Measurements from ENCODE around the gene COL19A1.
"Not testable (repeated sequence)": the region's sequence is repeated elsewhere in the genome, so short reads cannot be mapped to it uniquely, and the experiment has no call there.

The COL19A1 gene

GRCh38 chr6:69957985-69958559, 91.7 kb downstream of the COL19A1 start:
- in situ Hi-C loops (cut with MboI; ENCODE audit: low sequenced_read_pairs): no loop called here

GRCh38 chr6:69958978-69959377, 92.6 kb downstream of the COL19A1 start:
- in situ Hi-C loops (cut with MboI; ENCODE audit: low sequenced_read_pairs): no loop called here

- in situ Hi-C loops (cut with MboI; ENCODE audit: low sequenced_read_pairs): not testable (repeated sequence)
These were observed 99.6 kb downstream of the COL19A1 start for GRCh38 chr6:69965974-69966373.

DNA sequence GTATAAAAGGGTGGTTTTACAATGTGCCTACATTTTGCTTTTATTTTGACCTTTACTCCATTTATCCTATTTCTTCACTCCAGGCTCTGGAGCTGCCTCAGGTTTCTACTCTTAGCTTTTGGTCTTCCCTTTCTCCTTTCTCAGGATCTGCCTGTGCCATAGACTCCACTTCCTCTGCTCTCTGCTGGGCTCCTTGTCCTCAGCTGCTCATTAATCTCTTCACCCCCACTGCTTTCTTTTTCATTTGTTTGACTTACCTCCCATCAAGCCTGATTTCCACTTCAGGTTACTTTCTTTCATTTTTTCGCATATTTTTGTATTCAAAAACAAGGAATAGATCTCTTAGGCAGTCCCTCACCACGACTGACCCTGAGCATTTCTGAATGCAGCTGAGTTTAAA, 106.8 kb downstream of the COL19A1 start:
- in situ Hi-C loops (cut with MboI; ENCODE audit: low sequenced_read_pairs): no loop called here

DNA sequence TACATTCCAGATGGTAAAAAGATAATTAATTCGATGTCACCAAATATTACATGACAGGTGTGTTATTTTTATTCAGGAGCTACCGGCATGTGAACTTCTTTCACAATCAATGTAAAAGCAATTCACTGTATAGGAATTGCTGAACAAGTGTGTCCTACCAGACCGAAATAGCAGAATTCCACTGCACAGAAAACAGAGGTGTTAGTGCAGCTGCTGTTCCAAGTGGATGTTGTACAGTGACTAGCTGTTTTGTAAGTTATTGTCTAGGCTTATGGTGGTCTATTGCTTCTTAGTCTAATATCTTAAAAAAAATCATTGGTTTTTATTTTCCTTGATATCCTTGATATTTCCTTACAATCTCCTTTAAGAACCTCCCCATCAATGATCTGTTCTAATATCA, 107.4 kb downstream of the COL19A1 start:
- in situ Hi-C loops (cut with MboI; ENCODE audit: low sequenced_read_pairs): no loop called here

- in situ Hi-C loops (cut with MboI; ENCODE audit: low sequenced_read_pairs): no loop called here
These were observed 107.8 kb downstream of the COL19A1 start for GRCh38 chr6:69974193-69974592.

DNA sequence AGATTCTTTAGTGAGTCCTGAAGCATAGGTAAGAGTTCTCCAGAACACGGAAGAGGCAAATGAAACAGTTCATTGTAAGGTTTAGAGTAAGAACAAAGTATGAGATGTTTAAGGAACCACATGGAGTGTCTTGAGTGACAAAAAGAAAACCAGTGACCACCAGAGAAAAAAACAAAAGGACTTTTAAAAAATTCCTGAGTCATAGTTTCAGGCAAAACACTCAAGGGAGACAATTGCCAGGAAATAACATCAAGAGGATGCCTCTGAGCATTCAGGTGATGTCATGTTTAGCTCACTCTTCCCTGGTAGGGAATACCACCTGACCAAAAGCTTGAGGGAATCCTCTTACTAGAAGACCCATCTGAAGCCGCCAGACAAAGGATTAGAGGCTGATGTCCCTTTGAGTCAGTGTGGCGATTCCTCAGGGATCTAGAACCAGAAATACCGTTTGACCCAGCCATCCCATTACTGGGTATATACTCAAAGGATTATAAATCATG, 110.3 kb downstream of the COL19A1 start:
- in situ Hi-C loops (cut with MboI; ENCODE audit: low sequenced_read_pairs): no loop called here

DNA sequence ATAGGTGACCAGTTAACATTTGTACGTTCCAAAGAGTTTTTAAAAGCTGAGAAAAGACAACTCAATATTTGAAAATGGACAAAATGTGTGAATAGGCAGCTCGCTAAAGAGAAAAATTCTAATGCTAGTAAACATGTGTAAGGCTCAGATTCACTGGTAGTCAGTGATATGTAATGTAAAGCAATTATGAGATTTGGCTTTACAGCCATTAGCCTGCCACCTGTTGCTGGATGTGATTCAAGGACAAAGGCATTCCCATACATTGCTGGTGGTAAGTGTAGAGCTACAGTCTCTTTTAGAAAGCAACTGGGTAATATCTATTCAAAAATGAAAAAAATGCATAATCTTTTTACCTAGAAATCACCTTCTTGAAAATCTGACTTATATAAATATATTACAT, 114.3 kb downstream of the COL19A1 start:
- in situ Hi-C loops (cut with MboI; ENCODE audit: low sequenced_read_pairs): no loop called here

DNA sequence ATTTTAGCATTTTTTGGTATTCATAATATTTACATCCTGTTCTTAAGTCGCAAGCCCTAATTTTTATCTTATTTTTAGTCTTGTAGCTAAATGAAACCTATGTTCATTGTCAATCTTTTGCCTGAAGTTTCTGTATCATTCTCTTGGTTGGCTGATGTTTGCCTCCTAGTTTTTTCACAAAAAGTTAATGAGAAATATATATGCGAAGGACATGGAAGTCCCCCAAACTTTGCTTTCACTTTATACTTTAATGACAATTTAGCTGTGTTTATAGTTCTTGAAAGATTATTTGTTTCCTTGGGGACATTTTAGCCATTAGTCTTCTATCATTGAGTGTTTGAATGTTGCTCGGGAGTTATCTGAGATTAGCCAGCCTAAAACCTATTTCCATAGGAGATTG, 118.2 kb downstream of the COL19A1 start:
- in situ Hi-C loops (cut with MboI; ENCODE audit: low sequenced_read_pairs): no loop called here

- in situ Hi-C loops (cut with MboI; ENCODE audit: low sequenced_read_pairs): no loop called here
These were observed 118.8 kb downstream of the COL19A1 start for GRCh38 chr6:69985180-69985579.

DNA sequence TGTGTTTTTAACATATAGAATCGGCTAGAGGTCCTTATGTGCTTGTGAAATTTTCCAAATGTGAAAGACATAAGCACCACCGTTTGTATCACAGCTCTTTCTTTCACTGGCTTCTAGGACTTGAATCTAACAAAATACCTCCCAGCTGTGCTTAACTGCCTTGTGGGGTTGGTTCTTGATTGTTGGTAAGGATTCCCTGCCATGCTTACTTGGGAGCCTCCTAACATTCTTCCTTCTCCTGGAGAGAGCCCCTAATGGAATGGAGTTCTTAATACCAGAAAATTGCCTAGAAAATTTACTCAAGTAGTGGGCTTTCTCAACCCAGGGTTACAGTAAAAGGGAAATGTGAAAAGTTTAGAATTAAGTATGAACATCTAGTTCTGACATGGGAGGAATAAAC, 121.2 kb downstream of the COL19A1 start:
- in situ Hi-C loops (cut with MboI; ENCODE audit: low sequenced_read_pairs): no loop called here

GRCh38 chr6:69988458-69989126, 122.2 kb downstream of the COL19A1 start:
- in situ Hi-C loops (cut with MboI; ENCODE audit: low sequenced_read_pairs): no loop called here

GRCh38 chr6:69994251-69994650, 127.9 kb downstream of the COL19A1 start:
- in situ Hi-C loops (cut with MboI; ENCODE audit: low sequenced_read_pairs): no loop called here

GRCh38 chr6:70008189-70008588, 141.8 kb downstream of the COL19A1 start:
- in situ Hi-C loops (cut with MboI; ENCODE audit: low sequenced_read_pairs): no loop called here

DNA sequence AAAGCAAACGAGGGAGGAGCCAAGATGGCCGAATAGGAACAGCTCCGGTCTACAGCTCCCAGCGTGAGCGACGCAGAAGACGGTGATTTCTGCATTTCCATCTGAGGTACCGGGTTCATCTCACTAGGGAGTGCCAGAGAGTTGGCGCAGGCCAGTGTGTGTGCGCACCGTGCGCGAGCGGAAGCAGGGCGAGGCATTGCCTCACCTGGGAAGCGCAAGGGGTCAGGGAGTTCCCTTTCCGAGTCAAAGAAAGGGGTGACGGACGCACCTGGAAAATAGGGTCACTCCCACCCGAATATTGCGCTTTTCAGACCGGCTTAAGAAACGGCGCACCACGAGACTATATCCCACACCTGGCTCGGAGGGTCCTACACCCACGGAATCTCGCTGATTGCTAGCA, 144.0 kb downstream of the COL19A1 start:
- in situ Hi-C loops (cut with MboI; ENCODE audit: low sequenced_read_pairs): not testable (repeated sequence)

DNA sequence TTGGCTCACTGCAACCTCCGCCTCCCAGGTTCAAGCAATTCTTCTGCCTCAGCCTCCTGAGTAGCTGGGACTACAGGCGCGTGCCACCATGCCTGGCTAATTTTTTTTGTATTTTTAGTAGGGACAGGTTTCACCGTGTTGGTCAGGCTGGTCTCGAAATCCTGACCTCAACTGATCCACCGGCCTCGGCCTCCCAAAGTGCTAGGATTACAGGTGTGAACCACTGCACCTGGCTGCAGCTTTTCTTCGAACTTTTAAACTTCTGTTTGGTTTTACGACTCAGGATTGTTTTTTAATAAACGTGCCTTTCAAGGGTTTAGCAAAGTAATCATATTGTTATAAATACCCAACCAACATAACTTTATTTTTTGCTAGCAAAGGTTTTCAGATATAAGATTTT, 156.8 kb downstream of the COL19A1 start:
- in situ Hi-C loops (cut with MboI; ENCODE audit: low sequenced_read_pairs): not testable (repeated sequence)

GRCh38 chr6:70028246-70028645, 161.9 kb downstream of the COL19A1 start:
- in situ Hi-C loops (cut with MboI; ENCODE audit: low sequenced_read_pairs): no loop called here

- in situ Hi-C loops (cut with MboI; ENCODE audit: low sequenced_read_pairs): no loop called here
These were observed 162.6 kb downstream of the COL19A1 start for GRCh38 chr6:70028926-70029325.

DNA sequence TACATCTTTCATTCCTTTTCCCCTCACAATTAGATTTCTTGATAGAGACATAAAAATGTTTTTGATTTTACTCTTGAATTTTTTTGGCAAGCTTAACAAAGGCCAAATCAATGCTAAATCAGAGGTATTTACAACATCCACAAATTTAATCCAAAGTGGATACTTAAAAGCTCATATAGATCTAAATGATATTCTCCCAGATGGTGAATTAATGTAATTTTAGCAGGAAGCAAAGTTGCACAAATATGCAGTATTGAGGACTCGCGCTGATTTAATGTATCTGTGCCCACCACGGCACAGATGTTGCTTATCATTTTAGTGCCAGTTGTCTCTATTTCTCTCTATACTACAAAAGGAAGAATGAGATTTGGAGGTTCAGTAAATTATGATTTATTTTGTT, 167.4 kb downstream of the COL19A1 start:
- in situ Hi-C loops (cut with MboI; ENCODE audit: low sequenced_read_pairs): no loop called here

GRCh38 chr6:70037445-70037844, 171.1 kb downstream of the COL19A1 start:
- in situ Hi-C loops (cut with MboI; ENCODE audit: low sequenced_read_pairs): no loop called here

DNA sequence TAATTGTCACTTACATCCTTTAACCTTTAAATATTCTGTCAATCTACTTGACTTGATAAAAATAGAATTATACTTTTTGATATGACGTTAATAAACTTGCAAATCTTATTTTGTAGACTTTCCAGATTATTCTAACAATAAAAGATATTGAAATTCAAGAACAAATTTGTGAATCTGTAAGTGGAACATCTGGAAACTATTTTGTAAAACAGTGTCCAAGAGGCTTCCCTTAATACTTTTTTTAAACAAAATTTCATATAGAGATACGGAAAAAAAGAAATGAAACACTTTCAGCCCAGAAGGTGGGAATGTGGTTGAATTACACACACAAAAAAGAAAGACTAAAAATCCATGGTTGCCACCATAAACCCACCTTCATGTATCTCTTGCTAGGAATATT, 174.4 kb downstream of the COL19A1 start:
- in situ Hi-C loops (cut with MboI; ENCODE audit: low sequenced_read_pairs): no loop called here

- in situ Hi-C loops (cut with MboI; ENCODE audit: low sequenced_read_pairs): no loop called here
These were observed 175.1 kb downstream of the COL19A1 start for GRCh38 chr6:70041411-70041810.

- in situ Hi-C loops (cut with MboI; ENCODE audit: low sequenced_read_pairs): no loop called here
These were observed 179.1 kb downstream of the COL19A1 start for GRCh38 chr6:70045413-70045812.
